K562 (cell line): ENCODE results near the gene TREH. TPM values are rescaled to one million over a fixed set of nuclear protein-coding genes. Genes with fewer than 3 reads are reported as not detected.
A peak's percentile ranks its signal among the peaks of the same experiment; 100 is the strongest.
"Not testable (repeated sequence)": the region's sequence is repeated elsewhere in the genome, so short reads cannot be mapped to it uniquely, and the experiment has no call there.

ENCODE experiments used
- ATAC-seq: fragments of 200-7000 bp; cut with Tn5 transposase; 3 replicates; pipeline ENCODE4 v1.9.1; 2020; ENCODE audit warnings: moderate library complexity
- BruUV-seq: library from RNA; stranded (reverse); fragments of 400-500 nt; replicated peaks from 2 replicates; lab custom pipeline; 2021; lab: Mats Ljungman, UMichigan
- CTCF ChIA-PET: fragments of 300-600 bp; formaldehyde crosslinking; extraction: SDS; loops from one replicate; lab custom pipeline; 2021; ENCODE audit warnings: low intra/inter-chr PET ratio; lab: Yijun Ruan, JAX
- POLR2A ChIA-PET: fragments of 300-600, 350-650 bp; sonication (Branson Sonifier 250); formaldehyde crosslinking; extraction: SDS; loops from one replicate; lab custom pipeline; 2021; ENCODE audit warnings: antibody characterized with exemption, inconsistent platforms; lab: Yijun Ruan, JAX
- DNase-seq, 4 experiments: peaks; one replicate each; pipeline versions ENCODE4 v3.0.0 to v3.0.0-alpha.2; 2011 to 2018; ENCODE audit warnings: low spot score in 3 of 4, mixed read lengths in 3 of 4; ENCODE audit errors: extremely low read depth in 1 of 4
- FAIRE-seq: peaks from 2 replicates; lab custom pipeline; 2011; peaks lifted over from hg19 to GRCh38; lab: Jason Lieb, UNC
- H2AFZ ChIP-seq: 2 replicates; pipeline ENCODE4 v1.6.0; 2011; ENCODE audit warnings: low read depth, low read length, control low read depth, inconsistent platforms
- H3K27ac ChIP-seq: fragments of 200-600 bp; 3 replicates; pipeline ENCODE4 v1.8.0; 2011; ENCODE audit warnings: low read depth, mild to moderate bottlenecking, control low read depth, inconsistent platforms, low read length, moderate library complexity, mixed read lengths; ENCODE audit errors: extremely low read depth
- H3K27me3 ChIP-seq, 2 experiments: fragments of 300-600 bp in 1 of 2; 2 replicates in 1 of 2; 3 replicates in 1 of 2; pipeline versions ENCODE4 v1.6.0 to v1.8.0; 2011; ENCODE audit warnings: inconsistent platforms in 2 of 2, low read length in 2 of 2, mild to moderate bottlenecking in 1 of 2, mixed read lengths in 1 of 2, moderate library complexity in 1 of 2; ENCODE audit not compliant: control insufficient read depth in 2 of 2, insufficient read depth in 2 of 2
- H3K36me3 ChIP-seq: fragments of 300-600 bp; 3 replicates; pipeline ENCODE4 v1.8.0; 2011; ENCODE audit warnings: mild to moderate bottlenecking, low read length, inconsistent platforms; ENCODE audit not compliant: control insufficient read depth, insufficient read depth
- H3K4me1 ChIP-seq, 2 experiments: fragments of 200-600 bp in 1 of 2; replicated peaks in 1 of 2; 2 replicates in 1 of 2; 3 replicates in 1 of 2; pipeline versions ENCODE4 v1.5.1 to v1.8.0; 2011; ENCODE audit warnings: inconsistent platforms in 2 of 2, low read length in 2 of 2, mild to moderate bottlenecking in 1 of 2, mixed read lengths in 1 of 2, moderate library complexity in 1 of 2; ENCODE audit not compliant: control insufficient read depth in 2 of 2, insufficient read depth in 2 of 2
- H3K4me2 ChIP-seq: 2 replicates; pipeline ENCODE4 v1.6.1; 2011; ENCODE audit warnings: low read length, control low read depth, inconsistent platforms, mixed read lengths; ENCODE audit not compliant: insufficient read depth
- H3K4me3 ChIP-seq: fragments of 200-600 bp; sonication (generic), shearing (Covaris generic); 2 replicates; pipeline ENCODE4 v1.5.1; 2016; ENCODE audit warnings: control low read depth, inconsistent platforms
- H3K79me2 ChIP-seq: fragments of 200-600 bp; 3 replicates; pipeline ENCODE4 v1.8.0; 2011; ENCODE audit warnings: low read length, inconsistent platforms; ENCODE audit not compliant: control insufficient read depth, insufficient read depth
- H3K9ac ChIP-seq, 2 experiments: 2 replicates each; pipeline versions ENCODE4 v1.6.0 to v1.6.1; 2011; ENCODE audit warnings: low read depth in 2 of 2, low read length in 2 of 2, control low read depth in 1 of 2, inconsistent platforms in 1 of 2, mild to moderate bottlenecking in 1 of 2, mixed read lengths in 1 of 2; ENCODE audit not compliant: insufficient read depth in 1 of 2
- H3K9me1 ChIP-seq: one replicate; pipeline ENCODE4 v1.6.0; 2011; ENCODE audit warnings: inconsistent platforms, mild to moderate bottlenecking, low read length, moderate library complexity; ENCODE audit not compliant: control insufficient read depth, insufficient read depth
- H3K9me3 ChIP-seq: replicated peaks from 2 replicates; pipeline ENCODE4 v1.5.1; 2011; ENCODE audit warnings: low read depth, low read length, inconsistent platforms; ENCODE audit not compliant: control insufficient read depth, insufficient read depth
- H4K20me1 ChIP-seq: replicated peaks from 2 replicates; pipeline ENCODE4 v1.6.1; 2011; ENCODE audit warnings: low read length, inconsistent platforms, mixed read lengths; ENCODE audit not compliant: control insufficient read depth, insufficient read depth
- CTCF ChIP-seq, 3 experiments: IDR thresholded peaks in 2 of 3; conservative IDR thresholded peaks in 1 of 3; 2 replicates each; pipeline ENCODE4 v1.5.1; 2011 to 2012; ENCODE audit warnings: low read length in 3 of 3, mild to moderate bottlenecking in 3 of 3, control low read depth in 2 of 3, improper control_type of control experiment in 1 of 3, inconsistent platforms in 1 of 3, low read depth in 1 of 3, mixed read lengths in 1 of 3, moderate library complexity in 1 of 3; ENCODE audit not compliant: insufficient read depth in 2 of 3
- RAD21 ChIP-seq, 2 experiments: fragments of 250-450 bp in 1 of 2; fragments of 450-650 bp in 1 of 2; sonication (Bioruptor Pico) in 1 of 2; formaldehyde crosslinking in 1 of 2; IDR thresholded peaks in 1 of 2; conservative IDR thresholded peaks in 1 of 2; 2 replicates each; pipeline versions ENCODE4 v1.4.0 to v1.8.0; 2020 to 2022; ENCODE audit warnings: mild to moderate bottlenecking in 2 of 2, moderate library complexity in 1 of 2
- WGBS: fragments of 100-300 bp; shearing (Covaris generic); methylation state at CpG from one replicate; pipeline ENCODE4 v1.1.6; 2016; ENCODE audit warnings: low coverage, mixed read lengths; ENCODE audit not compliant: insufficient coverage; ENCODE audit errors: missing lambda C conversion rate; 5-methylcytosine and 5-hydroxymethylcytosine counted together
- in situ Hi-C: fragments of 300-500 bp; cut with MboI; formaldehyde crosslinking; loops from 4 replicates; pipeline ENCODE4 v1.15.0; 2018; ENCODE audit warnings: inconsistent platforms, mixed read lengths
- intact Hi-C: fragments of 100-400 bp; cut with micrococcal nuclease; formaldehyde crosslinking; loops from 2 replicates; pipeline ENCODE4 v1.14.2; 2022
- polyA plus RNA-seq, 8 experiments: library from polyadenylated mRNA; depleted of rRNA in 4 of 8; stranded (reverse) in 5 of 8; unstranded in 3 of 8; fragments of >200 nt; fragmentation: Nextera tagmentation in 2 of 8; fragmentation: Illumina TruSeq in 1 of 8; extraction: Ambion mirVana in 2 of 8; extraction: Trizol in 1 of 8; gene quantifications; 2 replicates each; pipeline versions ENCODE4 v1.2.1 to v1.2.3, GENCODE V29; 2011 to 2014; ENCODE audit warnings: inconsistent platforms in 1 of 8, missing spikeins in 1 of 8
- total RNA-seq, 7 experiments: library from RNA; depleted of rRNA in 6 of 7; stranded (reverse); fragments of >200 nt in 6 of 7; fragmentation: Illumina TruSeq in 2 of 7; extraction: Trizol in 2 of 7; gene quantifications; 2 replicates each; pipeline versions ENCODE4 v1.2.1 to v1.2.3, GENCODE V29; 2011 to 2021; ENCODE audit warnings: low replicate concordance in 1 of 7

TREH gene
- total and polyA plus RNA-seq, 9 of the 15 experiments (the other 6 are each of a cell fraction or from before 2014, with no cell fraction given) = 0.09 to 0.20 (median 0.11) TPM; not detected in 6

DNA sequence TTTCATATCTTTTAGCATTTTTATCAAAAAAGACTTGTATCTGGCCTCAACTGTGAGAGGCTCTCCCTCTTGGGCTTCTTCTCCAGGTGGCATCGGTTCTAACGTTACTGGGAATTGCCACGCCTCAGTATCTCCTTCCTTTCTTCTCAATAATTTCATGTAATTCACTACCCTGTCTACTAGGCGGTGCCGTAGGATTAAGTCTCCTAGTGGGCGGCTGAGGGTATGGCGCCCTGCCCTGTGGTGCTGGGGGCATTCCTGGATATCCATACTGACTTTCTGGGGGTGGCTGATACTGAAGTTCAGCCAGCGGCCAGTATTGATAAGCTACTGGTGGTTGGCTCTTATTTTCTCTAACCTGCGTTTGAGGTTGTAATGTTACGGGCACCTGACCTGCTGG is 48.7 kb upstream of the TREH start:
- in situ Hi-C loops, H3K36me3 ChIP-seq, H3K9me1 ChIP-seq, H3K4me2 ChIP-seq, BruUV-seq, H3K27me3 ChIP-seq, H3K9me3 ChIP-seq, CTCF ChIA-PET, H2AFZ ChIP-seq, H4K20me1 ChIP-seq, H3K79me2 ChIP-seq, H3K27ac ChIP-seq, ATAC-seq, H3K4me3 ChIP-seq, FAIRE-seq, H3K4me1 ChIP-seq, H3K9ac ChIP-seq, POLR2A ChIA-PET, intact Hi-C loops, DNase-seq: not testable (repeated sequence)
- peak; percentile 36 to 65 (median 37); a peak in 4 of 6 replicates for TF ChIP-seq CTCF (IDR thresholded peaks at IDR 0.05 in 2 of 3, conservative IDR thresholded peaks at IDR 0.05 in 1 of 3; ENCODE audit: insufficient read depth in 2 of 3, low read depth in 1 of 3, low read length in 3 of 3)
- peak in 1 of 2 experiments; percentile 27; a peak in 2 of 4 replicates for TF ChIP-seq RAD21 (CRISPR knock-in tag; conservative IDR thresholded peaks at IDR 0.05 in 1 of 2, IDR thresholded peaks at IDR 0.05 in 1 of 2)
- WGBS = 27% methylated on average over 8 of the region's 10 CpGs

DNA sequence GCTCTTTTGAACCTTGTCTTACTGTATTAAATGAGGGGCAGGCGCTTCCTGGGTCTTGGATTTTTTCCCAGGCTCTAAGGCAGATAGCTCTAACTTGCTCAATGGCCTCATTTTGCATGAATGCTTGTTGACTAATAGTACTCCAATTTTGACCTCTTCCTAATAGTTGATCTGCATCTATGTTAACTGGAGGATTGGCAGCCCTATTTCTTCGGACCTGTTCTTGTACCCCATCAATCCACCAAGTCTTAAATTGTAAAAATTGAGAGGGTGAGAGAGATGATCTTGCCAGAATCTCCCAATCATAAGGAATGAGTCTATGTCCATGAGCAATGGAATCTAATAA is 48.2 kb upstream of the TREH start:
- H3K79me2 ChIP-seq, H3K36me3 ChIP-seq, BruUV-seq, H2AFZ ChIP-seq, H3K27me3 ChIP-seq, FAIRE-seq, ATAC-seq, H3K9ac ChIP-seq, H4K20me1 ChIP-seq, intact Hi-C loops, DNase-seq, H3K9me3 ChIP-seq, in situ Hi-C loops, H3K4me3 ChIP-seq, POLR2A ChIA-PET, H3K4me2 ChIP-seq, H3K9me1 ChIP-seq, H3K27ac ChIP-seq, H3K4me1 ChIP-seq, CTCF ChIA-PET: not testable (repeated sequence)
- WGBS = 50% methylated on average over 1 of the region's 2 CpGs

DNA sequence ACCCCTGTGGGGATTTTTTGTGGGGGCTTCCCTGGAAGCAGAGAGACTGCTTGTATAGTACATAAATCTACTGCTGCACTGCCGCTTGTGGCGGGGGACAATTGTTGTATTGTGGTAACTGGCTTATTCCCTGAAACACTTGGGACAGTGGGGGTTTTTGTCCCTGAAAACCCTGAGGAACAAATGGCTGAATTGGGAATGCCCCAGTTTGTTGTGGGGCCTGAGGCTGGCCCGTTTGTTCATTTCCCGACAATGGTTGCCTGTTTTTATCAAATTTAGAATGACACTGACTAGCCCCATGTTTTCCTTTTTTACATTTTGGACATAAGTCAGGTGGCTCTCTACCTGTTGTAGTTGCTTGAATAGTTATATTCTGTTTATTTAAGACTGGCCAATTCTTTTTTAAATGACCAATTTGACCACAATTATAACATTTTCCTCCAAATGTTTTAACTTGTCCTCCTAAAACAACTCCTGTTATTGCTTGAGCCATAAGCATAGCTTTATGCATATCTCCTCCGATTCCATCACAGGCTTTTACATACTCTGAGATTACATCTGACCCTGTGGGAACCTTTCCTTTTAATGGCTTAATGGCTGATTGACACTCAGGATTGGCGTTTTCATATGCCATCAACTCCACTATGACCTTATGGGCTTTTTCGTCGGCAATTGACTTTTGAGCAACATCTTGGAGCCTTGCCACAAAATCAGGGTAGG is 47.7 kb upstream of the TREH start:
- H3K4me2 ChIP-seq, H3K9me3 ChIP-seq, H3K9ac ChIP-seq, FAIRE-seq, H3K79me2 ChIP-seq, DNase-seq, H3K4me3 ChIP-seq, intact Hi-C loops, H4K20me1 ChIP-seq, BruUV-seq, H3K9me1 ChIP-seq, H3K27me3 ChIP-seq, H3K27ac ChIP-seq, in situ Hi-C loops, H3K4me1 ChIP-seq, H2AFZ ChIP-seq, POLR2A ChIA-PET, H3K36me3 ChIP-seq, ATAC-seq, CTCF ChIA-PET: not testable (repeated sequence)
- 27% methylated on average over 8 of the region's 8 CpGs for WGBS
